RKO (cell line): ENCODE measurements around the gene POLRMT.
A peak's percentile ranks its signal among the peaks of the same experiment; 100 is the strongest.
"Not testable (repeated sequence)": the region's sequence is repeated elsewhere in the genome, so short reads cannot be mapped to it uniquely, and the experiment has no call there.

Source experiments
- DNase-seq: peaks from one replicate; pipeline ENCODE4 v3.0.0-alpha.2; 2016; ENCODE audit warnings: low spot score

POLRMT gene

GRCh38 chr19:647566-648284 lies 14.4 kb upstream of the POLRMT start:
- no peak for DNase-seq

GRCh38 chr19:646779-647565 lies 13.6 kb upstream of the POLRMT start:
- DNase-seq, result no peak

GRCh38 chr19:645912-646778 lies 12.8 kb upstream of the POLRMT start:
- DNase-seq, result no peak

GRCh38 chr19:644789-645188 lies 11.5 kb upstream of the POLRMT start:
- no peak for DNase-seq

GRCh38 chr19:644363-644762 lies 11.0 kb upstream of the POLRMT start:
- DNase-seq, result no peak

GRCh38 chr19:643736-644135 lies 10.4 kb upstream of the POLRMT start:
- DNase-seq, result no peak

GRCh38 chr19:642767-643727 lies 9.7 kb upstream of the POLRMT start:
- DNase-seq, result no peak

GRCh38 chr19:641702-642101 lies 8.4 kb upstream of the POLRMT start:
- DNase-seq, result no peak

- no peak for DNase-seq
Observed at GRCh38 chr19:640606-641189, 7.4 kb upstream of the POLRMT start.

GRCh38 chr19:640161-640558 lies 6.8 kb upstream of the POLRMT start:
- no peak for DNase-seq

GRCh38 chr19:639253-640160 lies 6.2 kb upstream of the POLRMT start, which contains the start of gene FGF22:
Gene FGF22, plus strand, starts transcription at chr19:639879. Its CDS starts 47 bp downstream, at chr19:639926.
- DNase-seq, result no peak

GRCh38 chr19:638906-639252 lies 5.5 kb upstream of the POLRMT start:
- no peak for DNase-seq

GRCh38 chr19:634975-635652 lies 1.8 kb upstream of the POLRMT start:
- DNase-seq, result no peak

- DNase-seq, result peak; percentile 57
Observed at GRCh38 chr19:633786-634639, 676 bp upstream of the POLRMT start.

GRCh38 chr19:632579-633067 lies 714 bp downstream of the POLRMT start:
- peak; percentile 84 for DNase-seq

- DNase-seq, result no peak
Observed at GRCh38 chr19:629961-630714, 3.2 kb downstream of the POLRMT start.

GRCh38 chr19:629515-629914 lies 3.8 kb downstream of the POLRMT start:
- DNase-seq, result not testable (repeated sequence)
